OCI-LY7 (cell line): ENCODE data around the gene SIDT1.

ENCODE experiments used
- CTCF ChIP-seq: fragments of 200-600 bp; sonication (generic); conservative IDR thresholded peaks from 2 replicates; pipeline ENCODE4 v1.5.1; 2014; ENCODE audit warnings: mild to moderate bottlenecking, antibody characterized with exemption, low read length, moderate library complexity, mixed read lengths
- EZH2phosphoT487 ChIP-seq: fragments of 200-600 bp; sonication (generic); IDR thresholded peaks from 2 replicates; pipeline ENCODE4 v1.6.1; 2018; ENCODE audit warnings: low read depth, borderline replicate concordance, mild to moderate bottlenecking, mixed run types, antibody characterized with exemption, low read length, moderate library complexity, mixed read lengths

GRCh38 chr3:113523241-113523640 is 9.1 kb upstream of the SIDT1 start:
- TF ChIP-seq CTCF (no peak), EZH2phosphoT487 (no peak)
